Right atrium auricular region (tissue), 2 donors: ENCODE results near the gene CETN2. TPM values are rescaled to one million over a fixed set of nuclear protein-coding genes. Genes with fewer than 3 reads are reported as not detected.
"Not testable (repeated sequence)": the region's sequence is repeated elsewhere in the genome, so short reads cannot be mapped to it uniquely, and the experiment has no call there.

ENCODE experiments used
- DNase-seq: peaks from one replicate; pipeline ENCODE4 v3.0.0-alpha.2; 2019; ENCODE audit warnings: low spot score
- H3K27ac ChIP-seq, 2 donors: fragments of 200-600 bp; sonication (generic); 1 replicate in 1 of 2; 2 replicates in 1 of 2; pipeline ENCODE4 v1.5.1; 2016 to 2019
- H3K27me3 ChIP-seq, 2 donors: fragments of 200-600 bp; sonication (generic); one replicate each; pipeline versions ENCODE4 v1.5.1 to v1.6.0; 2017 to 2019
- H3K36me3 ChIP-seq: fragments of 200-600 bp; sonication (generic); one replicate; pipeline ENCODE4 v1.5.1; 2016
- H3K4me1 ChIP-seq, 2 donors: fragments of 200-600 bp; sonication (generic); one replicate each; pipeline versions ENCODE4 v1.5.1 to v1.6.0; 2017 to 2019
- H3K4me3 ChIP-seq, 2 donors: fragments of 200-600 bp; sonication (generic); 1 replicate in 1 of 2; 2 replicates in 1 of 2; pipeline ENCODE4 v1.5.1; 2017 to 2019; ENCODE audit warnings: mild to moderate bottlenecking in 1 of 2, moderate library complexity in 1 of 2
- H3K9me3 ChIP-seq, 2 donors: fragments of 200-600 bp; sonication (generic); one replicate each; pipeline ENCODE4 v1.5.1; 2019
- CTCF ChIP-seq, 2 donors: fragments of 200-600 bp; sonication (generic); IDR thresholded peaks; one replicate each; pipeline ENCODE4 v1.5.1; 2019; ENCODE audit warnings: antibody characterized with exemption in 2 of 2
- total RNA-seq, 2 donors: library from RNA; depleted of rRNA; stranded (reverse); fragments of >200 nt; gene quantifications; one replicate each; pipeline ENCODE4 v1.1.0, GENCODE V29; 2016

CETN2 gene
- total RNA-seq, 2 donors from 2014 or later = 23.3 to 23.5 TPM

GRCh38 chrX:152798945-152799344 lies 31.6 kb downstream of the CETN2 start:
- Histone ChIP-seq H3K27ac (no peak overlapping the region), H3K4me3 (no peak overlapping the region), H3K9me3 (no peaks in the 10 kb centered on the region), H3K36me3 (no peaks in the 10 kb centered on the region), H3K27me3 (no peaks in the 10 kb centered on the region), H3K4me1 (no peaks in the 10 kb centered on the region)
- DNase-seq = no peak
- no peak for TF ChIP-seq CTCF (IDR thresholded peaks at IDR 0.05)

- not testable (repeated sequence) for H3K4me1 ChIP-seq, H3K27ac ChIP-seq, H3K9me3 ChIP-seq, H3K27me3 ChIP-seq, H3K36me3 ChIP-seq, H3K4me3 ChIP-seq, DNase-seq
These were observed 43.5 kb downstream of the CETN2 start for GRCh38 chrX:152787062-152787461.

Other genes starting within 250 kb of the CETN2 start
- gene GABRQ, start 192.9 kb downstream of the CETN2 start, total RNA-seq = under 1 TPM in 1 of 2 donors, not detected in 1; 0.04 TPM
- gene MAGEA3, start 132.0 kb downstream of the CETN2 start, total RNA-seq = not detected
- gene CSAG2, start 121.5 kb downstream of the CETN2 start, total RNA-seq = not detected
- not detected for gene MAGEA2B, start 116.1 kb downstream of the CETN2 start, total RNA-seq
- gene CSAG1, start 97.0 kb downstream of the CETN2 start, total RNA-seq = not detected
- not detected for gene MAGEA12, start 97.0 kb downstream of the CETN2 start, total RNA-seq
- gene MAGEA2, start 76.9 kb downstream of the CETN2 start, total RNA-seq = not detected
- gene CSAG3, start 71.5 kb downstream of the CETN2 start, total RNA-seq = not detected
- gene MAGEA6, start 61.1 kb downstream of the CETN2 start, total RNA-seq = not detected
- gene NSDHL, start 306 bp upstream of the CETN2 start, total RNA-seq = 10 to 100 TPM; 14.1 to 28.1 TPM
- gene ZNF185, start 67.3 kb upstream of the CETN2 start, total RNA-seq = 1 to 10 TPM; 1.3 to 2.0 TPM
- not detected for gene PNMA5, start 163.4 kb upstream of the CETN2 start, total RNA-seq
- gene PNMA3, start 225.7 kb upstream of the CETN2 start, total RNA-seq = 1 to 10 TPM in 1 of 2 donors, under 1 TPM in 1; 0.63 to 2.6 TPM
- gene PNMA6A, start 241.7 kb upstream of the CETN2 start, total RNA-seq = 1 to 10 TPM; 1.7 to 2.9 TPM